Astrocyte (in vitro differentiated cells and primary cell): ENCODE measurements around the gene IGFN1. TPM values are rescaled to one million over a fixed set of nuclear protein-coding genes. Genes with fewer than 3 reads are reported as not detected.

Experiments used
- DNase-seq: peaks from one replicate; pipeline ENCODE4 v3.0.0-alpha.2; 2010; ENCODE audit warnings: low read depth
- FAIRE-seq: peaks from 2 replicates; lab custom pipeline; 2011; peaks lifted over from hg19 to GRCh38; lab: Jason Lieb, UNC
- H2AFZ ChIP-seq: 2 replicates; pipeline ENCODE4 v1.6.0; 2012; ENCODE audit warnings: low read depth, low read length, inconsistent platforms
- H3K27ac ChIP-seq: 2 replicates; pipeline ENCODE4 v1.5.1; 2011; ENCODE audit warnings: low read depth, low read length, inconsistent platforms
- H3K27me3 ChIP-seq: 2 replicates; pipeline ENCODE4 v1.6.0; 2011; ENCODE audit warnings: low read length, inconsistent platforms; ENCODE audit not compliant: insufficient read depth
- H3K36me3 ChIP-seq: 2 replicates; pipeline ENCODE4 v1.5.1; 2011; ENCODE audit warnings: low read length, inconsistent platforms; ENCODE audit not compliant: insufficient read depth
- H3K4me1 ChIP-seq: 2 replicates; pipeline ENCODE4 v1.5.1; 2011; ENCODE audit warnings: low read length, inconsistent platforms; ENCODE audit not compliant: insufficient read depth
- H3K4me2 ChIP-seq: 2 replicates; pipeline ENCODE4 v1.6.0; 2012; ENCODE audit warnings: low read length, inconsistent platforms
- H3K4me3 ChIP-seq: 2 replicates; pipeline ENCODE4 v1.5.1; 2011; ENCODE audit warnings: low read depth, mild to moderate bottlenecking, low read length, inconsistent platforms; ENCODE audit not compliant: insufficient read depth
- H3K79me2 ChIP-seq: 2 replicates; pipeline ENCODE4 v1.6.0; 2012; ENCODE audit warnings: mild to moderate bottlenecking, low read length, inconsistent platforms; ENCODE audit not compliant: insufficient read depth
- H3K9ac ChIP-seq: 2 replicates; pipeline ENCODE4 v1.6.0; 2012; ENCODE audit warnings: mild to moderate bottlenecking, low read length, inconsistent platforms
- H3K9me3 ChIP-seq: 2 replicates; pipeline ENCODE4 v1.5.1; 2012; ENCODE audit warnings: low read depth, mild to moderate bottlenecking, low read length, inconsistent platforms; ENCODE audit not compliant: insufficient read depth
- H4K20me1 ChIP-seq: 2 replicates; pipeline ENCODE4 v1.6.0; 2012; ENCODE audit warnings: low read length, inconsistent platforms; ENCODE audit not compliant: insufficient read depth
- H3K27ac Mint-ChIP-seq: one replicate; pipeline ENCODE4 v1.8.0; 2021; ENCODE audit warnings: mild to moderate bottlenecking, mixed read lengths; ENCODE audit not compliant: unreplicated experiment
- H3K27me3 Mint-ChIP-seq: one replicate; pipeline ENCODE4 v1.8.0; 2021; ENCODE audit warnings: low read depth, mixed read lengths; ENCODE audit not compliant: unreplicated experiment
- H3K36me3 Mint-ChIP-seq: one replicate; pipeline ENCODE4 v1.8.0; 2021; ENCODE audit warnings: low read depth, mixed read lengths; ENCODE audit not compliant: unreplicated experiment
- H3K4me1 Mint-ChIP-seq: one replicate; pipeline ENCODE4 v1.8.0; 2021; ENCODE audit warnings: low read depth, mixed read lengths; ENCODE audit not compliant: unreplicated experiment
- H3K4me3 Mint-ChIP-seq: one replicate; pipeline ENCODE4 v1.8.0; 2021; ENCODE audit warnings: mild to moderate bottlenecking, moderate library complexity, mixed read lengths; ENCODE audit not compliant: unreplicated experiment
- H3K9me3 Mint-ChIP-seq: one replicate; pipeline ENCODE4 v1.8.0; 2021; ENCODE audit warnings: mild to moderate bottlenecking, mixed read lengths; ENCODE audit not compliant: unreplicated experiment
- EZH2 ChIP-seq: IDR thresholded peaks from 2 replicates; pipeline ENCODE4 v1.6.1; 2012; ENCODE audit warnings: mild to moderate bottlenecking, low read length, inconsistent platforms; ENCODE audit not compliant: insufficient read depth
- total RNA-seq: library from RNA; stranded (reverse); gene quantifications from 2 replicates; pipeline ENCODE4 v1.2.1, GENCODE V29; 2021
- TF ChIP-seq, protein P1 (sequence below): IDR thresholded peaks from 2 replicates; pipeline ENCODE4 v1.5.1; 2011; ENCODE audit warnings: low read depth, mild to moderate bottlenecking, inconsistent platforms, low read length, moderate library complexity; ENCODE audit not compliant: insufficient read depth

The IGFN1 gene
- total RNA-seq, 1 donor from 2014 or later, result 0.02 TPM

DNA sequence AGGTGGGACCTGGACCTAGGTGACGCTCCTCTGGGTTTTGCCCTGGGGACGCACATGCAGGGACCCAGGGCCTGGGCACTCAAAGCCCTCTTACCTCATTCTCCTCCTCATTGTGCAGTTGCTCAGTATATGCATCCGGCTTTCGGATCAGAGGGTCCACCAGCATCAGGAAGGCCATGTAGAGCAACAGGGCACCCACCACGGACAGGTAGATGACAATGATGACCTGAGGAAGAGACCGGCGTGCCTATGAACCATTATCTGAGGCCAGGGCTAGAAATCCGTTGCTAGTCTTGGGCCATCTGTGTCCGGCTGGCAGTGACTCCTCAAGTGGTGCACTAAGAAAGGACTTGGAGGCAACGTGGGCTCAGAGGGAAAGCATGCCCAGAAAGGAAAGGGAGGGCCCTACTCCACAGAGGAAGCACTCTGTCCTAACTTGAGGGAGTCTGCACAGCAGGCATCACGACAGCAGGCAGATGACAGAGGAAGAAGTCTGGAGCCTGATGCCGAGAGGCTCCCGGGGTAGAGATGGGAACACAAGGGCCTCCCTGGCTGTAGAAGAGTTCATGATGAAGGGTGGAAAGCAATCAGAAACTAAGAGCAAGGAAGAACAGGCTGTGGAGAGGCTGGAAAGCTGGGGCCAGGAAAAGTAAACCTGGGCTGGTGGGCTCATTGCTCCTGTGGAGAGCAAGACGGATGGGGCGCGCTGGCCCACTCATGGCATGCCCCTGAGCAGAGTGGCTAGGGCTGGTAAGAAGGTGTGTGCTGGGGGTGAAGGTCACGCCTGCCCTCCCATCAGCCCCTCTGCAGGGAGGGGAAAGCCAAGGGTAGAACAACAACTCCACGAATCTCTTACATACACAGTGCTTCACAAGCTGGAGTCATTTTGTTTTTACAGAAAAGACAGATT lies 46.6 kb upstream of the IGFN1 start:
- FAIRE-seq (no peak), DNase-seq (no peak)
- H4K20me1 ChIP-seq, result peaks cover 34% of the 10 kb centered on the region
- Mint-ChIP-seq H3K4me3 (no peak overlapping the region), H3K4me1 (no peaks in the 10 kb centered on the region), H3K27me3 (no peaks in the 10 kb centered on the region), H3K36me3 (peaks cover 41% of the 10 kb centered on the region), H3K27ac (no peak overlapping the region), H3K9me3 (no peaks in the 10 kb centered on the region)
- TF ChIP-seq, protein P1, sequence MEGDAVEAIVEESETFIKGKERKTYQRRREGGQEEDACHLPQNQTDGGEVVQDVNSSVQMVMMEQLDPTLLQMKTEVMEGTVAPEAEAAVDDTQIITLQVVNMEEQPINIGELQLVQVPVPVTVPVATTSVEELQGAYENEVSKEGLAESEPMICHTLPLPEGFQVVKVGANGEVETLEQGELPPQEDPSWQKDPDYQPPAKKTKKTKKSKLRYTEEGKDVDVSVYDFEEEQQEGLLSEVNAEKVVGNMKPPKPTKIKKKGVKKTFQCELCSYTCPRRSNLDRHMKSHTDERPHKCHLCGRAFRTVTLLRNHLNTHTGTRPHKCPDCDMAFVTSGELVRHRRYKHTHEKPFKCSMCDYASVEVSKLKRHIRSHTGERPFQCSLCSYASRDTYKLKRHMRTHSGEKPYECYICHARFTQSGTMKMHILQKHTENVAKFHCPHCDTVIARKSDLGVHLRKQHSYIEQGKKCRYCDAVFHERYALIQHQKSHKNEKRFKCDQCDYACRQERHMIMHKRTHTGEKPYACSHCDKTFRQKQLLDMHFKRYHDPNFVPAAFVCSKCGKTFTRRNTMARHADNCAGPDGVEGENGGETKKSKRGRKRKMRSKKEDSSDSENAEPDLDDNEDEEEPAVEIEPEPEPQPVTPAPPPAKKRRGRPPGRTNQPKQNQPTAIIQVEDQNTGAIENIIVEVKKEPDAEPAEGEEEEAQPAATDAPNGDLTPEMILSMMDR, result no peak
- TF ChIP-seq EZH2, result no peak
- H2AFZ ChIP-seq, result no peak overlapping the region
- H3K9ac ChIP-seq, result no peak overlapping the region
- no peak overlapping the region for H3K4me2 ChIP-seq
- H3K36me3 ChIP-seq, result peaks cover 39% of the 10 kb centered on the region
- no peaks in the 10 kb centered on the region for H3K9me3 ChIP-seq
- H3K4me1 ChIP-seq, result no peaks in the 10 kb centered on the region
- H3K27ac ChIP-seq, result no peak overlapping the region
- no peaks in the 10 kb centered on the region for H3K27me3 ChIP-seq
- no peak overlapping the region for H3K4me3 ChIP-seq
- H3K79me2 ChIP-seq, result no peaks in the 10 kb centered on the region

DNA sequence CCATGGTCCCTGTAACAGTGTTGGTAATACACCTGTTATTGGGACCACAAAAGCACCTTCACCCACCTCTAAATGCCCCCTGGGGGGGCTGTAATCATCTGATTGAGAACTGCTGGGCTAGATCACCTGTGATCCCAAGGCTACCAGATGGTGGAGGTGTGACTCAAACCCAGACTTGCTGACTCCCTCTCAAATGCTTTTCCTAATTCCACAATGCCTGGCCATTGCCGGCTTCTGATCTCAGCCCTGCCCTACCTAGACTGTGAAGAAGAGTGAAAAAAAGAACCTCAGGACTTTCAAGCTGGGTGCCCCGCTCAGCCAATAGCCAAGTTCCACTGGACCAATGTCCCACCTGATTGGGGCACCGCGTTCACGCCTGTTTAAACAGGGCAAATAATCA lies 45.9 kb upstream of the IGFN1 start:
- peaks cover 43% of the 10 kb centered on the region for H3K36me3 ChIP-seq
- FAIRE-seq, result no peak

More for the DNA sequence above, 45.9 kb upstream of the IGFN1 start:
- peaks cover 45% of the 10 kb centered on the region for H3K36me3 Mint-ChIP-seq
- no peak for TF ChIP-seq EZH2
- TF ChIP-seq, protein P1, result no peak
- DNase-seq, result no peak
- Histone ChIP-seq H3K4me2 (no peak overlapping the region), H3K79me2 (no peaks in the 10 kb centered on the region), H3K9ac (no peak overlapping the region), H2AFZ (no peak overlapping the region), H3K4me3 (no peak overlapping the region), H3K27me3 (no peaks in the 10 kb centered on the region), H3K4me1 (no peaks in the 10 kb centered on the region), H3K9me3 (no peaks in the 10 kb centered on the region), H4K20me1 (peaks cover 32% of the 10 kb centered on the region), H3K27ac (no peak overlapping the region)
- H3K4me1 Mint-ChIP-seq, result no peaks in the 10 kb centered on the region
- H3K27ac Mint-ChIP-seq, result no peak overlapping the region
- H3K27me3 Mint-ChIP-seq, result no peaks in the 10 kb centered on the region
- no peaks in the 10 kb centered on the region for H3K9me3 Mint-ChIP-seq
- no peak overlapping the region for H3K4me3 Mint-ChIP-seq
